B cell (primary cell): ENCODE data around the gene EVI5L. TPM values are rescaled to one million over a fixed set of nuclear protein-coding genes. Genes with fewer than 3 reads are reported as not detected.

Source experiments
- ATAC-seq: fragments of 200-7000 bp; cut with Tn5 transposase; one replicate; pipeline ENCODE4 v1.10.0; 2021; ENCODE audit warnings: low read depth, mild to moderate bottlenecking, moderate number of reproducible peaks, moderate library complexity
- CTCF ChIA-PET: fragments of 350-600 bp; sonication (Branson Sonifier 250); formaldehyde crosslinking; loops from one replicate; lab custom pipeline; 2021; ENCODE audit warnings: antibody characterized with exemption, inconsistent platforms; lab: Charles Lee
- POLR2A ChIA-PET: fragments of 350-600 bp; sonication (Branson Sonifier 250); formaldehyde crosslinking; loops from one replicate; lab custom pipeline; 2021; ENCODE audit warnings: antibody characterized with exemption; lab: Charles Lee
- DNase-seq: peaks from one replicate; pipeline ENCODE4 v3.0.0; 2013
- H2AFZ ChIP-seq: 2 replicates; pipeline ENCODE4 v1.6.1; 2012; ENCODE audit warnings: mild to moderate bottlenecking, low read depth, low read length; ENCODE audit not compliant: insufficient read depth, poor library complexity, severe bottlenecking
- H3K27ac ChIP-seq, 2 donors: 1 replicate in 1 of 2; 2 replicates in 1 of 2; pipeline ENCODE4 v1.5.1; 2012 to 2013; ENCODE audit warnings: low read length in 2 of 2, mild to moderate bottlenecking in 2 of 2, moderate library complexity in 1 of 2
- H3K27me3 ChIP-seq, 4 experiments: fragments of 200-600 bp in 1 of 4; sonication (generic) in 1 of 4; replicated peaks in 1 of 4; 1 replicate in 2 of 4; 2 replicates in 2 of 4; pipeline versions ENCODE4 v1.6.1 to v1.7.0; 2013 to 2016; ENCODE audit warnings: low read length in 3 of 4, mild to moderate bottlenecking in 2 of 4, mixed read lengths in 1 of 4, moderate library complexity in 1 of 4; ENCODE audit not compliant: insufficient read depth in 4 of 4, control insufficient read depth in 3 of 4; ENCODE audit errors: control extremely low read depth in 1 of 4
- H3K36me3 ChIP-seq, 2 experiments: replicated peaks in 1 of 2; 1 replicate in 1 of 2; 2 replicates in 1 of 2; pipeline versions ENCODE4 v1.6.1 to v1.7.1; 2013; ENCODE audit warnings: low read length in 1 of 2; ENCODE audit not compliant: insufficient read depth in 2 of 2, control insufficient read depth in 1 of 2; ENCODE audit errors: control extremely low read depth in 1 of 2, extremely low read depth in 1 of 2
- H3K4me1 ChIP-seq, 2 donors: fragments of 200-600 bp in 1 of 2; sonication (generic) in 1 of 2; 1 replicate in 1 of 2; 2 replicates in 1 of 2; pipeline versions ENCODE4 v1.5.1 to v1.6.1; 2013 to 2017; ENCODE audit warnings: low read length in 2 of 2; ENCODE audit not compliant: control insufficient read depth in 2 of 2, insufficient read depth in 2 of 2
- H3K4me2 ChIP-seq: replicated peaks from 2 replicates; pipeline ENCODE3; 2012; ENCODE audit warnings: mild to moderate bottlenecking, low read depth, low read length; ENCODE audit not compliant: poor library complexity, severe bottlenecking
- H3K4me3 ChIP-seq, 5 experiments: fragments of 200-600 bp in 1 of 5; sonication (generic) in 1 of 5; 1 replicate in 3 of 5; 2 replicates in 2 of 5; pipeline versions ENCODE4 v1.5.1 to v1.7.0; 2011 to 2016; ENCODE audit warnings: low read length in 4 of 5, mild to moderate bottlenecking in 4 of 5, low read depth in 2 of 5, control low read depth in 1 of 5, moderate library complexity in 1 of 5; ENCODE audit not compliant: insufficient read depth in 1 of 5; ENCODE audit errors: control extremely low read depth in 1 of 5, extremely low read depth in 1 of 5
- H3K79me2 ChIP-seq: fragments of 200-600 bp; sonication (generic); one replicate; pipeline ENCODE4 v1.6.0; 2016; ENCODE audit warnings: low read length; ENCODE audit not compliant: control insufficient read depth, insufficient read depth
- H3K9ac ChIP-seq: fragments of 200-600 bp; sonication (generic); 2 replicates; pipeline ENCODE4 v1.6.1; 2017; ENCODE audit warnings: mild to moderate bottlenecking, low read length, moderate library complexity
- H3K9me3 ChIP-seq, 3 donors: one replicate each; pipeline versions ENCODE4 v1.6.1 to v1.7.1; 2013; ENCODE audit warnings: low read length in 2 of 3; ENCODE audit not compliant: control insufficient read depth in 2 of 3, insufficient read depth in 1 of 3; ENCODE audit errors: control extremely low read depth in 1 of 3
- H4K20me1 ChIP-seq: 2 replicates; pipeline ENCODE4 v1.6.0; 2012; ENCODE audit warnings: mild to moderate bottlenecking, low read length; ENCODE audit not compliant: insufficient read depth, control insufficient read depth, poor library complexity, severe bottlenecking
- H3K27ac Mint-ChIP-seq: one replicate; pipeline ENCODE4 v1.8.0; 2021; ENCODE audit warnings: mixed read lengths
- H3K27me3 Mint-ChIP-seq: one replicate; pipeline ENCODE4 v1.8.0; 2021; ENCODE audit warnings: mixed read lengths
- H3K4me1 Mint-ChIP-seq: one replicate; pipeline ENCODE4 v1.8.0; 2021; ENCODE audit warnings: mixed read lengths
- H3K4me3 Mint-ChIP-seq: one replicate; pipeline ENCODE4 v1.8.0; 2021; ENCODE audit warnings: mixed read lengths
- H3K9me3 Mint-ChIP-seq: one replicate; pipeline ENCODE4 v1.8.0; 2022; ENCODE audit warnings: mixed read lengths; ENCODE audit not compliant: insufficient read depth
- EZH2 ChIP-seq: IDR thresholded peaks from 2 replicates; pipeline ENCODE4 v1.6.1; 2012; ENCODE audit warnings: borderline replicate concordance, low read depth, mild to moderate bottlenecking, moderate library complexity, low read length; ENCODE audit not compliant: insufficient read depth, poor library complexity, severe bottlenecking
- WGBS: methylation state at CpG from one replicate; pipeline ENCODE4 v1.1.5; 2013; ENCODE audit warnings: missing lambda C conversion rate; ENCODE audit not compliant: insufficient coverage; 5-methylcytosine and 5-hydroxymethylcytosine counted together
- intact Hi-C: fragments of 100-400 bp; cut with micrococcal nuclease; formaldehyde crosslinking; loops from one replicate; pipeline ENCODE4 v1.10.0; 2022
- polyA plus RNA-seq: library from polyadenylated mRNA; depleted of rRNA; stranded (reverse); fragments of >200 nt; gene quantifications from 2 replicates; pipeline ENCODE4 v1.2.3, GENCODE V29; 2012
- total RNA-seq, 2 donors: library from RNA; stranded (reverse); fragments of 120-200 nt in 1 of 2; gene quantifications; 1 replicate in 1 of 2; 2 replicates in 1 of 2; pipeline versions ENCODE4 v1.2.3 to v1.2.4, GENCODE V29; 2013 to 2022
- TF ChIP-seq, protein P1 (sequence below): fragments of 200-600 bp; IDR thresholded peaks from one replicate; pipeline ENCODE4 v1.8.0; 2022; ENCODE audit warnings: antibody characterized with exemption, mild to moderate bottlenecking

The EVI5L gene
- total and polyA plus RNA-seq, 2 donors (not counting 1 experiment from before 2014, with no cell fraction given) = 7.9 to 11.8 TPM

GRCh38 chr19:7829166-7829520 is 875 bp upstream of the EVI5L start:
- peak overlapping the region; percentile 82 for H3K4me3 Mint-ChIP-seq
- no peak for ATAC-seq
- 7% methylated on average over 15 of the region's 18 CpGs for WGBS
- Histone ChIP-seq H3K27ac (peak overlapping the region in 1 of 2 donors; percentile 62), H3K4me1 (peaks cover 8 to 15% of the 10 kb centered on the region in 2 donors), H3K9me3 (peaks cover 0 to 3% (median 0%) of the 10 kb centered on the region in 3 donors), H4K20me1 (no peaks in the 10 kb centered on the region), H3K9ac (peak overlapping the region; percentile 57), H3K4me2 (peak overlapping the region; percentile 79), H2AFZ (peak overlapping the region; percentile 68), H3K27me3 (no peaks in the 10 kb centered on the region), H3K4me3 (peak overlapping the region in 4 of 5 experiments; percentile 32 to 56 (median 50)), H3K79me2 (peaks cover 28% of the 10 kb centered on the region), H3K36me3 (no peaks in the 10 kb centered on the region)
- H3K27me3 Mint-ChIP-seq = no peaks in the 10 kb centered on the region
- H3K9me3 Mint-ChIP-seq = no peaks in the 10 kb centered on the region
- CTCF ChIA-PET = interaction anchor here (0.6 to 1.7 kb wide), 5 partner anchors 10 to 261 kb away, joined by 3 to 6 read pairs (median 5); partner anchors contain the start of gene TRAPPC5
- POLR2A ChIA-PET = interaction anchor here (0.6 kb wide), 1 partner anchor 126 kb away, joined by 3 read pairs; no protein-coding TSS in a partner anchor
- intact Hi-C loops = loop anchor here (1.0 to 2.0 kb wide), 7 partner anchors 14 to 150 kb away; partner anchors contain the start of genes MAP2K7 and SNAPC2
- TF ChIP-seq EZH2 = no peak
- TF ChIP-seq, protein P1, sequence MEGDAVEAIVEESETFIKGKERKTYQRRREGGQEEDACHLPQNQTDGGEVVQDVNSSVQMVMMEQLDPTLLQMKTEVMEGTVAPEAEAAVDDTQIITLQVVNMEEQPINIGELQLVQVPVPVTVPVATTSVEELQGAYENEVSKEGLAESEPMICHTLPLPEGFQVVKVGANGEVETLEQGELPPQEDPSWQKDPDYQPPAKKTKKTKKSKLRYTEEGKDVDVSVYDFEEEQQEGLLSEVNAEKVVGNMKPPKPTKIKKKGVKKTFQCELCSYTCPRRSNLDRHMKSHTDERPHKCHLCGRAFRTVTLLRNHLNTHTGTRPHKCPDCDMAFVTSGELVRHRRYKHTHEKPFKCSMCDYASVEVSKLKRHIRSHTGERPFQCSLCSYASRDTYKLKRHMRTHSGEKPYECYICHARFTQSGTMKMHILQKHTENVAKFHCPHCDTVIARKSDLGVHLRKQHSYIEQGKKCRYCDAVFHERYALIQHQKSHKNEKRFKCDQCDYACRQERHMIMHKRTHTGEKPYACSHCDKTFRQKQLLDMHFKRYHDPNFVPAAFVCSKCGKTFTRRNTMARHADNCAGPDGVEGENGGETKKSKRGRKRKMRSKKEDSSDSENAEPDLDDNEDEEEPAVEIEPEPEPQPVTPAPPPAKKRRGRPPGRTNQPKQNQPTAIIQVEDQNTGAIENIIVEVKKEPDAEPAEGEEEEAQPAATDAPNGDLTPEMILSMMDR = no peak
- peaks cover 24% of the 10 kb centered on the region for H3K4me1 Mint-ChIP-seq
- no peak for DNase-seq
- H3K27ac Mint-ChIP-seq = peak overlapping the region; percentile 84

DNA sequence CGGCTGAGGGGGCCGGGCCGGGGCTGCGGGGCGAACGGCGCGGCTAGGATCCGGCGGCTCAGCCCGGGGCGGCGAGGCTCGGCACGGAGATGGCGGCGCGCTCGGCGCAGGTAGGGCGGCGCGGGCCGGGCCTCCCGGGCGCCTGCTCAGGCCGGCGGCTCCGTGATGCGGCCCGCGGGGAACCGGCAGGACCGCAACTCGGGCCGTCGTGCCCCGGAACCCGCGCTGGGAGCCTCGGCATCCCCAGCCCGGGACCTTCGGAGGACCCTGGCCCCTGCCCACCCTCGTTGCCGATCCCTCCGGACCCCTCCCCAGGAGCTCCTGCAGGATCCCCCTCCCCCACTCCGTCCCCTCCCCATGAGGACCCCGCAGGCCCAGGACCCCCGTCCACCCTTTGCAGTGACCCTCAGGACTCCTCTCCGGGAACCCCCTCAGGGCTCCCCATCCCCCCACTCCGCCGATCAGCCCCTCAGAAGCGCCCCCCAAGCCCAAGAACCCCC is 304 bp downstream of the EVI5L start:
- H3K9me3 ChIP-seq = peaks cover 0 to 3% (median 0%) of the 10 kb centered on the region in 3 donors
- Mint-ChIP-seq H3K27ac (no peak overlapping the region), H3K9me3 (no peaks in the 10 kb centered on the region), H3K4me3 (peak overlapping the region; percentile 80), H3K27me3 (no peaks in the 10 kb centered on the region), H3K4me1 (peaks cover 24% of the 10 kb centered on the region)
- ATAC-seq (no peak), DNase-seq (no peak)
- no peaks in the 10 kb centered on the region for H3K36me3 ChIP-seq
- ChIA-PET POLR2A (interaction anchor here (0.7 to 0.8 kb wide), 3 partner anchors 13 to 643 kb away, joined by 3 to 14 read pairs (median 4); no protein-coding TSS in a partner anchor), CTCF (interaction anchor here (1.0 to 1.4 kb wide), 2 partner anchors 15 to 30 kb away, joined by 3 to 4 read pairs; no protein-coding TSS in a partner anchor)
- no peak for TF ChIP-seq EZH2
- TF ChIP-seq, protein P1 = no peak
- peak overlapping the region in 4 of 5 experiments; percentile 39 to 64 (median 55) for H3K4me3 ChIP-seq
- H3K4me1 ChIP-seq = peaks cover 8 to 15% of the 10 kb centered on the region in 2 donors
- peaks cover 28% of the 10 kb centered on the region for H3K79me2 ChIP-seq
- H3K4me2 ChIP-seq = peak overlapping the region; percentile 79
- no peak overlapping the region for H3K27ac ChIP-seq
- no peaks in the 10 kb centered on the region for H4K20me1 ChIP-seq
- no peaks in the 10 kb centered on the region for H3K27me3 ChIP-seq
- intact Hi-C loops = no loop called here
- peak overlapping the region; percentile 68 for H2AFZ ChIP-seq
- under 1% methylated on average over 50 of the region's 53 CpGs for WGBS
- peak overlapping the region; percentile 66 for H3K9ac ChIP-seq
